Astrocyte (in vitro differentiated cells and primary cell): ENCODE data around the gene KIF26B. TPM values are rescaled to one million over a fixed set of nuclear protein-coding genes. Genes with fewer than 3 reads are reported as not detected.

Experiments used
- DNase-seq: peaks from one replicate; pipeline ENCODE4 v3.0.0-alpha.2; 2010; ENCODE audit warnings: low read depth
- FAIRE-seq: peaks from 2 replicates; lab custom pipeline; 2011; peaks lifted over from hg19 to GRCh38; lab: Jason Lieb, UNC
- H2AFZ ChIP-seq: 2 replicates; pipeline ENCODE4 v1.6.0; 2012; ENCODE audit warnings: low read depth, low read length, inconsistent platforms
- H3K27ac ChIP-seq: 2 replicates; pipeline ENCODE4 v1.5.1; 2011; ENCODE audit warnings: low read depth, low read length, inconsistent platforms
- H3K27me3 ChIP-seq: 2 replicates; pipeline ENCODE4 v1.6.0; 2011; ENCODE audit warnings: low read length, inconsistent platforms; ENCODE audit not compliant: insufficient read depth
- H3K36me3 ChIP-seq: 2 replicates; pipeline ENCODE4 v1.5.1; 2011; ENCODE audit warnings: low read length, inconsistent platforms; ENCODE audit not compliant: insufficient read depth
- H3K4me1 ChIP-seq: 2 replicates; pipeline ENCODE4 v1.5.1; 2011; ENCODE audit warnings: low read length, inconsistent platforms; ENCODE audit not compliant: insufficient read depth
- H3K4me2 ChIP-seq: 2 replicates; pipeline ENCODE4 v1.6.0; 2012; ENCODE audit warnings: low read length, inconsistent platforms
- H3K4me3 ChIP-seq: 2 replicates; pipeline ENCODE4 v1.5.1; 2011; ENCODE audit warnings: low read depth, mild to moderate bottlenecking, low read length, inconsistent platforms; ENCODE audit not compliant: insufficient read depth
- H3K79me2 ChIP-seq: 2 replicates; pipeline ENCODE4 v1.6.0; 2012; ENCODE audit warnings: mild to moderate bottlenecking, low read length, inconsistent platforms; ENCODE audit not compliant: insufficient read depth
- H3K9ac ChIP-seq: 2 replicates; pipeline ENCODE4 v1.6.0; 2012; ENCODE audit warnings: mild to moderate bottlenecking, low read length, inconsistent platforms
- H3K9me3 ChIP-seq: 2 replicates; pipeline ENCODE4 v1.5.1; 2012; ENCODE audit warnings: low read depth, mild to moderate bottlenecking, low read length, inconsistent platforms; ENCODE audit not compliant: insufficient read depth
- H4K20me1 ChIP-seq: 2 replicates; pipeline ENCODE4 v1.6.0; 2012; ENCODE audit warnings: low read length, inconsistent platforms; ENCODE audit not compliant: insufficient read depth
- H3K27ac Mint-ChIP-seq: one replicate; pipeline ENCODE4 v1.8.0; 2021; ENCODE audit warnings: mild to moderate bottlenecking, mixed read lengths; ENCODE audit not compliant: unreplicated experiment
- H3K27me3 Mint-ChIP-seq: one replicate; pipeline ENCODE4 v1.8.0; 2021; ENCODE audit warnings: low read depth, mixed read lengths; ENCODE audit not compliant: unreplicated experiment
- H3K36me3 Mint-ChIP-seq: one replicate; pipeline ENCODE4 v1.8.0; 2021; ENCODE audit warnings: low read depth, mixed read lengths; ENCODE audit not compliant: unreplicated experiment
- H3K4me1 Mint-ChIP-seq: one replicate; pipeline ENCODE4 v1.8.0; 2021; ENCODE audit warnings: low read depth, mixed read lengths; ENCODE audit not compliant: unreplicated experiment
- H3K4me3 Mint-ChIP-seq: one replicate; pipeline ENCODE4 v1.8.0; 2021; ENCODE audit warnings: mild to moderate bottlenecking, moderate library complexity, mixed read lengths; ENCODE audit not compliant: unreplicated experiment
- H3K9me3 Mint-ChIP-seq: one replicate; pipeline ENCODE4 v1.8.0; 2021; ENCODE audit warnings: mild to moderate bottlenecking, mixed read lengths; ENCODE audit not compliant: unreplicated experiment
- CTCF ChIP-seq: IDR thresholded peaks from 2 replicates; pipeline ENCODE4 v1.5.1; 2011; ENCODE audit warnings: low read depth, mild to moderate bottlenecking, inconsistent platforms, low read length, moderate library complexity; ENCODE audit not compliant: insufficient read depth
- EZH2 ChIP-seq: IDR thresholded peaks from 2 replicates; pipeline ENCODE4 v1.6.1; 2012; ENCODE audit warnings: mild to moderate bottlenecking, low read length, inconsistent platforms; ENCODE audit not compliant: insufficient read depth
- total RNA-seq: library from RNA; stranded (reverse); gene quantifications from 2 replicates; pipeline ENCODE4 v1.2.1, GENCODE V29; 2021

Gene KIF26B
- total RNA-seq, 1 donor from 2014 or later = 6.8 TPM

GRCh38 chr1:245375789-245376460 lies 221.1 kb downstream of the KIF26B start:
- Mint-ChIP-seq H3K36me3 (peaks cover 35% of the 10 kb centered on the region), H3K4me3 (no peak overlapping the region), H3K4me1 (peaks cover 9% of the 10 kb centered on the region), H3K9me3 (peaks cover 18% of the 10 kb centered on the region), H3K27me3 (no peaks in the 10 kb centered on the region), H3K27ac (no peak overlapping the region)
- Histone ChIP-seq H4K20me1 (no peaks in the 10 kb centered on the region), H3K36me3 (no peaks in the 10 kb centered on the region), H3K4me3 (no peak overlapping the region), H3K4me1 (no peaks in the 10 kb centered on the region), H3K27me3 (no peaks in the 10 kb centered on the region), H3K9me3 (no peaks in the 10 kb centered on the region), H3K79me2 (no peaks in the 10 kb centered on the region), H3K4me2 (no peak overlapping the region), H2AFZ (no peak overlapping the region), H3K9ac (no peak overlapping the region), H3K27ac (no peak overlapping the region)
- FAIRE-seq = no peak
- TF ChIP-seq CTCF = no peak
- TF ChIP-seq EZH2 = no peak
- peak; percentile 43 for DNase-seq

- Histone ChIP-seq H3K4me2 (no peak overlapping the region), H3K4me1 (no peaks in the 10 kb centered on the region), H3K27me3 (no peaks in the 10 kb centered on the region), H4K20me1 (no peaks in the 10 kb centered on the region), H3K79me2 (no peaks in the 10 kb centered on the region), H3K4me3 (no peak overlapping the region), H3K9ac (no peak overlapping the region), H2AFZ (no peak overlapping the region), H3K36me3 (no peaks in the 10 kb centered on the region), H3K27ac (no peak overlapping the region), H3K9me3 (no peaks in the 10 kb centered on the region)
- Mint-ChIP-seq H3K36me3 (peaks cover 26% of the 10 kb centered on the region), H3K4me1 (peaks cover 6% of the 10 kb centered on the region), H3K27ac (no peak overlapping the region), H3K4me3 (no peak overlapping the region), H3K27me3 (no peaks in the 10 kb centered on the region), H3K9me3 (peaks cover 8% of the 10 kb centered on the region)
- DNase-seq (no peak), FAIRE-seq (no peak)
- TF ChIP-seq EZH2 = no peak
- TF ChIP-seq CTCF = no peak
Observed at GRCh38 chr1:245377854-245378253, 223.1 kb downstream of the KIF26B start.

- H3K27me3 ChIP-seq = no peaks in the 10 kb centered on the region
- Mint-ChIP-seq H3K27ac (no peak overlapping the region), H3K36me3 (peaks cover 22% of the 10 kb centered on the region), H3K4me1 (peaks cover 6% of the 10 kb centered on the region), H3K4me3 (no peak overlapping the region), H3K9me3 (peaks cover 4% of the 10 kb centered on the region), H3K27me3 (peaks cover 2% of the 10 kb centered on the region)
- no peaks in the 10 kb centered on the region for H3K4me1 ChIP-seq
- TF ChIP-seq CTCF (no peak), EZH2 (no peak)
- H2AFZ ChIP-seq = no peak overlapping the region
- no peaks in the 10 kb centered on the region for H4K20me1 ChIP-seq
- no peaks in the 10 kb centered on the region for H3K79me2 ChIP-seq
- no peak overlapping the region for H3K27ac ChIP-seq
- no peak for FAIRE-seq
- no peak for DNase-seq
- H3K9me3 ChIP-seq = no peaks in the 10 kb centered on the region
- no peak overlapping the region for H3K9ac ChIP-seq
- no peaks in the 10 kb centered on the region for H3K36me3 ChIP-seq
- no peak overlapping the region for H3K4me3 ChIP-seq
- no peak overlapping the region for H3K4me2 ChIP-seq
Observed at GRCh38 chr1:245378311-245378722, 223.5 kb downstream of the KIF26B start.
